HFFc6 (cell line): ENCODE results near the gene LFNG. TPM values are rescaled to one million over a fixed set of nuclear protein-coding genes. Genes with fewer than 3 reads are reported as not detected.
A peak's percentile ranks its signal among the peaks of the same experiment; 100 is the strongest.

Experiments
- DNase-seq: peaks from one replicate; pipeline ENCODE4 v3.0.0-alpha.2; 2018
- H3K27ac Mint-ChIP-seq: 2 replicates; pipeline ENCODE4 v1.8.0; 2020; ENCODE audit warnings: mild to moderate bottlenecking, mixed read lengths
- H3K27me3 Mint-ChIP-seq: 2 replicates; pipeline ENCODE4 v1.8.0; 2021; ENCODE audit warnings: mild to moderate bottlenecking, moderate library complexity, mixed read lengths; ENCODE audit not compliant: insufficient read depth
- H3K36me3 Mint-ChIP-seq: 2 replicates; pipeline ENCODE4 v1.8.0; 2021; ENCODE audit warnings: low read depth, mixed read lengths
- H3K4me1 Mint-ChIP-seq: 2 replicates; pipeline ENCODE4 v1.8.0; 2020; ENCODE audit warnings: low read depth, mixed read lengths
- H3K4me3 Mint-ChIP-seq: 2 replicates; pipeline ENCODE4 v1.8.0; 2020; ENCODE audit warnings: mild to moderate bottlenecking, moderate library complexity, mixed read lengths
- H3K9me3 Mint-ChIP-seq: 2 replicates; pipeline ENCODE4 v1.8.0; 2020; ENCODE audit warnings: mild to moderate bottlenecking, mixed read lengths
- total RNA-seq, 6 experiments: library from RNA; stranded (reverse); fragmentation: NEBNext Ultra II Directional; extraction: Animal tissue kit (Norgen Biotek cat#: 25700); gene quantifications; 2 replicates in 1 of 6; 3 replicates in 5 of 6; pipeline ENCODE4 v1.2.3, GENCODE V29; 2021
- TF ChIP-seq, protein P1 (sequence below): fragments of 200-600 bp; sonication (generic); IDR thresholded peaks from 2 replicates; pipeline ENCODE4 v1.5.0; 2021; ENCODE audit warnings: antibody characterized with exemption, mild to moderate bottlenecking

LFNG gene
- total RNA-seq, 6 experiments from 2014 or later: 8.6 to 11.7 (median 9.6) TPM

DNA sequence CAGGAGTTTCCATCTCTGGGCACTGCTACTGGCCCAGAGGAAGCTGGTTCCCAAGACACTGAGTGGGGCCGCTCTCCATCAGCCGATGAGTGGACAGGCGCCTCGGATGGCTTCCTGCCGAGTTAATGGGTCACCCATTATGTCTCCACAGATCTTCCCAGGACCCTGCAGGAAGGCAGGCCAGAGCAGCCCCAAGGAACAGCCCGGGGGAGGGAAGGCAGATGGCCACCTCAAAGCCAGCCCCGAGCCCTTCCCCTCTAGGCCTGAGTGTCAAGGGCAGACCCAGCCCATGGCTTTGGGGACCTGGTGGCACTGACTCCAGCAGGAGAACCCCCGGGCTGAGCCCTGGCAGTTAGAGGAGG is 3.4 kb upstream of the LFNG start:
- no peaks in the 10 kb centered on the region; the same call in none of the 2 replicates for H3K27me3 Mint-ChIP-seq
- TF ChIP-seq, protein P1, sequence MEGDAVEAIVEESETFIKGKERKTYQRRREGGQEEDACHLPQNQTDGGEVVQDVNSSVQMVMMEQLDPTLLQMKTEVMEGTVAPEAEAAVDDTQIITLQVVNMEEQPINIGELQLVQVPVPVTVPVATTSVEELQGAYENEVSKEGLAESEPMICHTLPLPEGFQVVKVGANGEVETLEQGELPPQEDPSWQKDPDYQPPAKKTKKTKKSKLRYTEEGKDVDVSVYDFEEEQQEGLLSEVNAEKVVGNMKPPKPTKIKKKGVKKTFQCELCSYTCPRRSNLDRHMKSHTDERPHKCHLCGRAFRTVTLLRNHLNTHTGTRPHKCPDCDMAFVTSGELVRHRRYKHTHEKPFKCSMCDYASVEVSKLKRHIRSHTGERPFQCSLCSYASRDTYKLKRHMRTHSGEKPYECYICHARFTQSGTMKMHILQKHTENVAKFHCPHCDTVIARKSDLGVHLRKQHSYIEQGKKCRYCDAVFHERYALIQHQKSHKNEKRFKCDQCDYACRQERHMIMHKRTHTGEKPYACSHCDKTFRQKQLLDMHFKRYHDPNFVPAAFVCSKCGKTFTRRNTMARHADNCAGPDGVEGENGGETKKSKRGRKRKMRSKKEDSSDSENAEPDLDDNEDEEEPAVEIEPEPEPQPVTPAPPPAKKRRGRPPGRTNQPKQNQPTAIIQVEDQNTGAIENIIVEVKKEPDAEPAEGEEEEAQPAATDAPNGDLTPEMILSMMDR: no peak
- H3K27ac Mint-ChIP-seq: peak overlapping the region; percentile 72
- DNase-seq: no peak
- no peaks in the 10 kb centered on the region for H3K36me3 Mint-ChIP-seq
- H3K9me3 Mint-ChIP-seq: no peaks in the 10 kb centered on the region
- H3K4me1 Mint-ChIP-seq: peaks cover 31% of the 10 kb centered on the region
- no peak overlapping the region for H3K4me3 Mint-ChIP-seq

DNA sequence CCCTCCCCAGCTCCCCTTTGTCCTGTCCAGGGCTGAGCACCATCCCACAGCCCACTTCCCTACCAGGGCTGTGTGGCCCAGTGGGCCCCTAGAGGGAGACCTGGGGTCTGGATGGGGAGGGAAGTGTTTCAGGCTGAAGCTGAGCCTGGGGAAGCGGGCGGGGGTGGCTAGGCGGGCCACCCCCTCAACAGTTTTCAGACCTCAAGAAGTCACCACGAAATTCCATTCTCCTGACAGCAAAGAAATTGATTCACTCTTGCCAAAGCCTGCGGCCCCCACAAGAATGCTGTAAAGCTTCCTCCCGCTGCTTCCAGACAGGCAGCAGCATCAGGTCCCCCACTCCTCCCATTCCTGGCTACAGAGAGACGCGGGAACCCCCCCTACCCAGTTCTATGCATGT is 2.5 kb upstream of the LFNG start:
- peak; percentile 88 for DNase-seq
- Mint-ChIP-seq H3K27ac (peak overlapping the region; percentile 72), H3K4me3 (peak overlapping the region; percentile 43; the same call in 1 of the 2 replicates), H3K4me1 (peaks cover 38% of the 10 kb centered on the region), H3K36me3 (no peaks in the 10 kb centered on the region), H3K27me3 (no peaks in the 10 kb centered on the region; the same call in none of the 2 replicates), H3K9me3 (no peaks in the 10 kb centered on the region)
- TF ChIP-seq, protein P1: peak; percentile 45

DNA sequence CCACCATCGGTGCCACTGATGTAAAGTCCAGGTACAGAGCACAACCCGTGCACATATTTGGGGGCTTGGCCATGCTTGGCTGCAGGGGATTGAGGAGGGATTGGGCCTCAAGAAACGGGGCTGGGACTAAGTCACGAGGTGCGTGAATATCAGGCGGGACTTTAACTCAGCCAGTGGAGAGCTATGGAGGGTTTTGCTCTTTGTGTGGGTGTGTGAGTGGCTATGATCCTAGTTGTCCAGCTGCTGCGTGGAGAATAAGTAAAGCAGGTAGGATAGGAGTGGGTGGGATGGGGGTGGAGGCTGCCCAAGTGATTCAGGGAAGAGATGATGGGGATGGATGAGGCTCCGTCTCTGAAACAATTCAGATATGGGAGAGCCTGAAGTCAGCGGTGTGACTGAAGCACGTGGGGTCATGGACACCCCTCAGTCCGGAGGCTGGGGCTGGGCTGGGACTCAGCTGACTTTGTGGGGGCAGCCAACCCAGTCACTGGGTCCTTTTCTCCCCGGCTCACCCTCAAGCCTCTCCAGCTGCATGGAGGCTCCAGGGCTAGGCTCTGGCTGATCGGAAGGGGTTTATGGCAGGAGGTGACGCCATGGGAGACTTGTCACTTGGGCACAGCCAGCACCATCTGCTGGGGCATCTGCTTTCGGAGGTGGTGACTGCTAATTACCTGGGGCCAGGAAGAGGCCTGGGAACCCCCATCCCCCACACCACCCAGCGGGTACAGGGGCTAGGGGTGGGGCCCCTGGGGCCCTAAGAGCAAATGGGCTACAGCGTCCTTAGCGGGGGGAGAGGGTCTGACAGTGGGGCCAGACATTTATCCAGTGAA is 1.7 kb upstream of the LFNG start:
- Mint-ChIP-seq H3K4me1 (peaks cover 47% of the 10 kb centered on the region), H3K27me3 (peaks cover under 1% of the 10 kb centered on the region), H3K9me3 (no peaks in the 10 kb centered on the region), H3K36me3 (no peaks in the 10 kb centered on the region), H3K27ac (peak overlapping the region; percentile 72), H3K4me3 (peak overlapping the region; percentile 43)
- TF ChIP-seq, protein P1: no peak
- DNase-seq: no peak

DNA sequence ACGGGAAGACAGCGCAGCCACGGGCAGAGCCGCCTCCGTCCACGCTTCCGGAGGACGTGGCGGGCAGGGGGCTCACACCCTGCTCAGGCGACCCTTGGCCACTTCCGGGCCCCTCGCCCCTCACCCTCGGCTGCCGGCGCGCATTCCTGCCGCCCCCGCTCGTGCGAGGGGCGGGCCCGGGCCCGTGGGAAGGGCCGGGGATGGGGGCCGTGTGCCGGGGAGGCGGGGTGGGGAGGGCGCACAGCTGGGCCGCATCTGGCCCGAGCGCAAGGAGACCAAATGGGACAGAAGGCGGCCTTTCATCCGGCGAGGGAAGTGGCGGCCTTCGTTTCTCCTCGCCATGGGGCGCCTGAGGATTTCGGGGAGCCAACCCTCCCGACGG is 846 bp upstream of the LFNG start:
- Mint-ChIP-seq H3K36me3 (no peaks in the 10 kb centered on the region), H3K4me1 (peaks cover 52% of the 10 kb centered on the region), H3K4me3 (peak overlapping the region; percentile 67), H3K9me3 (no peaks in the 10 kb centered on the region), H3K27ac (peak overlapping the region; percentile 58), H3K27me3 (peaks cover 2% of the 10 kb centered on the region)
- TF ChIP-seq, protein P1: no peak
- no peak for DNase-seq

DNA sequence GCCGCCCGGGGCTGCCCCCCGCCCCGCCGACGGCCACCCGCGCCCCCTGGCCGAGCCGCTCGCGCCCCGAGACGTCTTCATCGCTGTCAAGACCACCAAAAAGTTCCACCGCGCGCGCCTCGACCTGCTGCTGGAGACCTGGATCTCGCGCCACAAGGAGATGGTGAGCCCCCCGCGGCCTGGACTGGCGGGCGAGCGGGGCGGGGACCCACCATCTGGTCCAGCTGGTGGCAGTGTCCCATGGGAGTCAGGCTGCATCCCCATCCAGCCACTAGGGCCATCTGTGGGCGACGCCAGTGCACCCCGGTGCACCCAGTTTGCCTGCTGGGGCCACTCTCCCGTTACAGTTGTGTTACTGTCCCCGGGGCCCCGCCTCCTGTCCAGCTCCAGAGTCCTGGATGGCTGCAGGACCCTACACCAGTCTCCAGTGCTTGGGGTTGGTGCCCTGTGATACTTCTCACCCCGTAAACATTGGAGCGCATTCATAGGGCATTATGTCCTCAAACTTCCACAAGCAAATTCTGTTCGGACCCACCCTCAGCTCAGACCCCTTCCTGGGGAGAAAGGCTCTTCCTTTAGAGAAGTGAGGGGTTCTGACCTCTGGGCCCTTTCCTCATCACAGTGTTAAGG is 672 bp downstream of the LFNG start:
- Mint-ChIP-seq H3K27me3 (peaks cover 2% of the 10 kb centered on the region), H3K27ac (peak overlapping the region; percentile 55), H3K4me3 (peak overlapping the region; percentile 91), H3K36me3 (no peaks in the 10 kb centered on the region), H3K9me3 (no peaks in the 10 kb centered on the region), H3K4me1 (peaks cover 52% of the 10 kb centered on the region)
- DNase-seq: peak; percentile 18
- TF ChIP-seq, protein P1: peak; percentile 48
